Measurements from ENCODE around the gene BMERB1. TPM values are rescaled to one million over a fixed set of nuclear protein-coding genes. Genes with fewer than 3 reads are reported as not detected.

BMERB1 gene
- total RNA-seq, 1 donor from 2014 or later = 16.1 TPM

DNA sequence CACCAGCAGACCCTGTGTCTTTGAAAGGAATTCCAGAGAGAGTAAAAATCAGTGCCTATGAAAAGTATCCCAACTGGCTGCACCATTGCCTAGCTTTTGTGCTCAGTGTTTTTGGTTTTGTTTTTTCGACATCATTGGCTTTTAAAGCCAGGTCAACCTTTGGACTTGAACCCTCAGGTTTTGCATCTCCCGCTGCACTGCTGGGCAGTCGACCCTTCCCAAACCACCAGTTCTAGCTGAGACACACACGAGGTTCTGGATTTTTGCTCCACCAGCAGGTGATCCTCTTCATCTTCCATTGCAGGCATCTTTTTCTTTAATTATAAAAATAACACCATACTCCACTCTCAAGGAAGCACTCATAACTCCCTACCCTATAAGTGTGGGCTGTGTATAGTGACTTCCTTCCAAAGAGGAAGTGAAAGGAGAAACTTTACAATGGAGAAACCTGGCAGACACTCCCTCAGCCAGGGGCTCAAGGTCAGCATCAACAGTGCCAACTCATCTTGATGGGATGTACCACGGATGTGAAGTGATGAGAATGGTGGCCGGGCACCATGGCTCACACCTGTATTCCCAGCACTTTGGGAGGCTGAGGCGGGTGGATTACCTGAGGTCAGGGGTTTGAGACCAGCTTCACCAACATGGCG, 57.8 kb downstream of the BMERB1 start:
- peaks cover 16% of the 10 kb centered on the region for H3K4me1 ChIP-seq
- DNase-seq (no peak), ATAC-seq (peak in 1 of 2 donors; percentile 31)
- H3K36me3 ChIP-seq = no peaks in the 10 kb centered on the region
- intact Hi-C loops (cut with DNase I) = no loop called here
- TF ChIP-seq, protein P1, sequence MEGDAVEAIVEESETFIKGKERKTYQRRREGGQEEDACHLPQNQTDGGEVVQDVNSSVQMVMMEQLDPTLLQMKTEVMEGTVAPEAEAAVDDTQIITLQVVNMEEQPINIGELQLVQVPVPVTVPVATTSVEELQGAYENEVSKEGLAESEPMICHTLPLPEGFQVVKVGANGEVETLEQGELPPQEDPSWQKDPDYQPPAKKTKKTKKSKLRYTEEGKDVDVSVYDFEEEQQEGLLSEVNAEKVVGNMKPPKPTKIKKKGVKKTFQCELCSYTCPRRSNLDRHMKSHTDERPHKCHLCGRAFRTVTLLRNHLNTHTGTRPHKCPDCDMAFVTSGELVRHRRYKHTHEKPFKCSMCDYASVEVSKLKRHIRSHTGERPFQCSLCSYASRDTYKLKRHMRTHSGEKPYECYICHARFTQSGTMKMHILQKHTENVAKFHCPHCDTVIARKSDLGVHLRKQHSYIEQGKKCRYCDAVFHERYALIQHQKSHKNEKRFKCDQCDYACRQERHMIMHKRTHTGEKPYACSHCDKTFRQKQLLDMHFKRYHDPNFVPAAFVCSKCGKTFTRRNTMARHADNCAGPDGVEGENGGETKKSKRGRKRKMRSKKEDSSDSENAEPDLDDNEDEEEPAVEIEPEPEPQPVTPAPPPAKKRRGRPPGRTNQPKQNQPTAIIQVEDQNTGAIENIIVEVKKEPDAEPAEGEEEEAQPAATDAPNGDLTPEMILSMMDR (IDR thresholded peaks at IDR 0.05) = no peak
- no peak overlapping the region for H3K27ac ChIP-seq
- H3K27me3 ChIP-seq (ENCODE audit: low read depth) = no peaks in the 10 kb centered on the region
- no peaks in the 10 kb centered on the region for H3K9me3 ChIP-seq
- no peak overlapping the region for H3K4me3 ChIP-seq

DNA sequence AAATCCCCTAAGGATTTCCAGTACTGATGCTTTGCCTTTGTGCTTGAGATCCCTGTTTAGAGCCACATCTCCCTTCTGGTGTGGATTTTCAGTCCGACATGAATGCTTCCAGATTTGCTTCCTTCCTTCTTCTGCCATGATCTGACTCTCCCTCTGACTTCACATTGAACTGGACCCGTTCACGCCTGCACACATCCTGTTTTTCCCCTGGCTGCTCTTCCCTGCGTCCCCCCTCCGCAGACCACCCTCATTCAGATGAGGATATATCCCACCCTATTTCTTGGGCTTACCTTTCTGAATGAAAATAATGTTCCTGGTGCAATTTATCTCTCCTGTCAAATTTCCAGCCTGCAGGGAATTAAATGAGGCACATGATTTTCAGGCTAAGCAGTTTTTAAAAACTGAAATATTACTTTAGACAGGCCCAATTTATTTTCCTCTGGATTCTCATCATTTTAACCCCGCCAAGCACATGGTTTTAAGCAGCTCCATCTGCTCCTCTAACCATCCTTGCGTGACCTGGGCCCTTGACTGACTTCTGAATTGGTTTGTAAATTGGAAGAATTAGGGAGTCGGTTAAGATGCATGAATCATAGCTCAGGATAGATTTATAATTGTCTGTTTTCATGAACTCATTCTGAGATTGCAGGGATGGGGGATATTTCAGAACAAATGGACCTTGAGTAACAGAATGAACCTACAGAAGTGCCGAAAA, 59.2 kb downstream of the BMERB1 start:
- Histone ChIP-seq H3K27ac (no peak overlapping the region), H3K27me3 (ENCODE audit: low read depth) (no peaks in the 10 kb centered on the region), H3K4me3 (no peak overlapping the region), H3K4me1 (peaks cover 16% of the 10 kb centered on the region), H3K36me3 (no peaks in the 10 kb centered on the region), H3K9me3 (no peaks in the 10 kb centered on the region)
- ATAC-seq (no peak), DNase-seq (no peak)
- TF ChIP-seq, protein P1 (IDR thresholded peaks at IDR 0.05) = no peak
- intact Hi-C loops (cut with DNase I) = no loop called here

DNA sequence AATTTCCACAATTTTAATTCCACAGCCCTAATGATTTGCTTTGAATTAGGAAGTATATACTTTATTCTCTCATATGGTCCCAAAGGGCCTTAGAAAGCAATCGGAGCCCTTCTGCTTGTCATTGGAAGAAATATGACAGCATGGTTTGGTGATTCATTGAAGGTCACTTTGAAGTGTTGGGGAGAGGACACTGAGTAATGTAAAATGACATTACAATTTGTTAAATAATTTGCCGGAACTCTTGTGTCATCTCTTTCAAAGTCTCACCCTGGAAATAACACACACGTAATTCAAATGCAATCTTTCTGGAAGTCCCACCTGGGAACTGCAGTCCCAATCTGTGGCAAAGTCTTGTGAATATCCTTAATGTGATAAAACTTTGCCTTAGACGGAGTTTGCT, 59.8 kb downstream of the BMERB1 start:
- no peaks in the 10 kb centered on the region for H3K9me3 ChIP-seq
- ATAC-seq (no peak), DNase-seq (no peak)
- no peak overlapping the region for H3K4me3 ChIP-seq
- no peaks in the 10 kb centered on the region for H3K27me3 ChIP-seq (ENCODE audit: low read depth)
- H3K36me3 ChIP-seq = no peaks in the 10 kb centered on the region
- TF ChIP-seq, protein P1 (IDR thresholded peaks at IDR 0.05) = no peak
- intact Hi-C loops (cut with DNase I) = no loop called here
- peaks cover 16% of the 10 kb centered on the region for H3K4me1 ChIP-seq
- H3K27ac ChIP-seq = no peak overlapping the region

DNA sequence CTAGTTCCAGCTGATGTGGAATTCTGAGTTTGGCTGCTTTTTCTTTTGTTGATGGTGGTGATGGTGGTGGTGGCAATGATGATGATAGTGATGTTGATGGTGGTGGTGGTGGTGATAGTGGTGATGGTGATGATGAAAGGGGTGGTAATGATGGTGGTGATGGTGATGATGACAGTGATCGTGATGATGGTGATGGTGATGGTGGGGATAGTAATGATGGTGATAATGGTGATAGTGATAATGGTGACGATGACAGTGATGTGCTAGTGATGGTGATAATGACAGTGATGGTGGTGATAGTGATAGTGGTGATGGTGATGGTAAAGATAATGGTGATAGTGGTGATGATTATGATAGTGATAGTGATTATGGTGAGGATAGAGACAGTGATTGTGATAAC, 61.5 kb downstream of the BMERB1 start:
- Histone ChIP-seq H3K36me3 (no peaks in the 10 kb centered on the region), H3K4me3 (no peak overlapping the region), H3K9me3 (no peaks in the 10 kb centered on the region), H3K27ac (no peak overlapping the region), H3K27me3 (ENCODE audit: low read depth) (no peaks in the 10 kb centered on the region), H3K4me1 (peaks cover 16% of the 10 kb centered on the region)
- TF ChIP-seq, protein P1 (IDR thresholded peaks at IDR 0.05) = no peak
- DNase-seq (no peak), ATAC-seq (no peak)
- intact Hi-C loops (cut with DNase I) = no loop called here

DNA sequence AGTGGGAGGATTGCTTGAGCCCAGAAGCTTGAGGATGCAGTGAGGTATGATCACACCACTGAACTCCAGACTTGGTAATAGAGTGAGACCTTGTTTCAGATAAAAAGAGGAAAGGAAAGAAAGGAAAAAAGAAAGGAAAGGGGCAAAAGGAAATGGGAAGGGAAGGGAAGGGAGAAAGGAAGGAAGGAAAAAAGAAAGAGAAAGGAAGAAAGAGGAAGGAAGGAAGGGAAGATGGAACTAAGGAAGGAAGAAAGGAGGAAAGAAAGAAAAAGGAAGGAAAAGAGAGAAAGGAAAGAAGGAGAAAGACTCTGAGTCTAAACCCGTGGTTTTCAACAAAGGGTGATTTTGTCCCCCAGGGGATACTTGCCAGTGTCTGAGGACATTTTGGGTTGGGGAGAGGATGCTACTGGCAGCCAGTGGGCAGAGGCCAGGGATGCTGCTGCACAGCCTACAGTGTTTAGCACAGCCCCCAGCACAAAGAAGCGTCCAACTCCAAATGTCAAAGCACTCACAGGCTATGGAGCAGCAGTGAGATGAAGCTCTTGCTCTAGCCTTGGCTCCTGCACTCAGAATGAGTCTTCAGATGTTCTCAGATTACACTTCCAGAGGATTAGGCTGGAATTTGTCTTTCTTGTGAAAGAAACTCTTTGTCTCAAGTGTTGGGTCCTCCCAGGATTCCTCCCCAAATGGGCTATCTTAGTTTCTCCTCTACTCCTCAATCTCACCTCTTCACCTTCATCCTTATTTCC, 64.2 kb downstream of the BMERB1 start:
- Histone ChIP-seq H3K4me1 (peaks cover 4% of the 10 kb centered on the region), H3K36me3 (no peaks in the 10 kb centered on the region), H3K27ac (no peak overlapping the region), H3K27me3 (ENCODE audit: low read depth) (peaks cover 7% of the 10 kb centered on the region), H3K4me3 (no peak overlapping the region), H3K9me3 (no peaks in the 10 kb centered on the region)
- intact Hi-C loops (cut with DNase I) = no loop called here
- no peak for ATAC-seq
- TF ChIP-seq, protein P1 (IDR thresholded peaks at IDR 0.05) = no peak
- DNase-seq = no peak

Data from lower lobe of right lung (tissue), 2 donors.